Stimulated activated CD4-positive, alpha-beta T cell treated with anti-CD3 and anti-CD28 coated beads, Interleukin-1b, Interleukin-23, amount 100 ng/mL, for 48 hours (primary cell): Measurements from ENCODE around the gene SPTB.

Experiments
- DNase-seq: peaks from one replicate; pipeline ENCODE4 v3.0.0-alpha.2; 2020

The SPTB gene

GRCh38 chr14:64745511-64746091, 134.1 kb downstream of the SPTB start:
- DNase-seq = no peak

- DNase-seq = no peak
Observed at GRCh38 chr14:64743061-64743460, 136.6 kb downstream of the SPTB start.

- DNase-seq = no peak
Observed at GRCh38 chr14:64741961-64742360, 137.7 kb downstream of the SPTB start.

GRCh38 chr14:64741200-64741599, 138.5 kb downstream of the SPTB start:
- no peak for DNase-seq

GRCh38 chr14:64738281-64738804, 141.4 kb downstream of the SPTB start:
- DNase-seq = no peak

- no peak for DNase-seq
Observed at GRCh38 chr14:64737391-64738280, 142.1 kb downstream of the SPTB start.

GRCh38 chr14:64736271-64737169, 143.2 kb downstream of the SPTB start:
- DNase-seq = no peak

- DNase-seq = no peak
Observed at GRCh38 chr14:64734990-64735389, 144.7 kb downstream of the SPTB start.

GRCh38 chr14:64733899-64734298, 145.8 kb downstream of the SPTB start:
- DNase-seq = no peak

GRCh38 chr14:64733321-64733720, 146.4 kb downstream of the SPTB start:
- no peak for DNase-seq

GRCh38 chr14:64732536-64733120, 147.1 kb downstream of the SPTB start:
- DNase-seq = no peak

- no peak for DNase-seq
Observed at GRCh38 chr14:64732066-64732465, 147.6 kb downstream of the SPTB start.

- no peak for DNase-seq
Observed at GRCh38 chr14:64731141-64731581, 148.5 kb downstream of the SPTB start.

GRCh38 chr14:64730681-64731080, 149.0 kb downstream of the SPTB start:
- no peak for DNase-seq

- no peak for DNase-seq
Observed at GRCh38 chr14:64730061-64730440, 149.7 kb downstream of the SPTB start.

- DNase-seq = no peak
Observed at GRCh38 chr14:64729386-64730060, 150.2 kb downstream of the SPTB start.

GRCh38 chr14:64728856-64729255, 150.9 kb downstream of the SPTB start:
- no peak for DNase-seq

- DNase-seq = no peak
Observed at GRCh38 chr14:64728106-64728505, 151.6 kb downstream of the SPTB start.

GRCh38 chr14:64727551-64728071, 152.1 kb downstream of the SPTB start:
- DNase-seq = no peak

- DNase-seq = peak; percentile 35
Observed at GRCh38 chr14:64726585-64726890, 153.2 kb downstream of the SPTB start.

GRCh38 chr14:64725879-64726584, 153.7 kb downstream of the SPTB start:
- DNase-seq = no peak
